Measurements from ENCODE around the gene STMN1. TPM values are rescaled to one million over a fixed set of nuclear protein-coding genes. Genes with fewer than 3 reads are reported as not detected.
A peak's percentile ranks its signal among the peaks of the same experiment; 100 is the strongest.

The STMN1 gene
- total and polyA plus RNA-seq, 3 experiments from 2014 or later, result 88.7 to 325 (median 306) TPM

- peaks cover 2 to 9% (median 6%) of the 10 kb centered on the region in 3 donors for H3K4me1 Mint-ChIP-seq
- H3K27me3 ChIP-seq (ENCODE audit: insufficient read depth, low read length, poor library complexity, severe bottlenecking), result no peaks in the 10 kb centered on the region
- H3K27ac Mint-ChIP-seq, result no peak overlapping the region
- H3K27ac ChIP-seq (ENCODE audit: low read depth, low read length), result no peak overlapping the region
- no peaks in the 10 kb centered on the region for H3K9me3 Mint-ChIP-seq
- CTCF ChIA-PET, result interaction anchor here (1.6 kb wide), 1 partner anchor 25 kb away, joined by 6 read pairs; no protein-coding TSS in a partner anchor
- no peak for DNase-seq
- peaks cover 11% of the 10 kb centered on the region for H3K4me1 ChIP-seq (ENCODE audit: insufficient read depth, low read length)
- H3K9me3 ChIP-seq (ENCODE audit: low read length), result no peaks in the 10 kb centered on the region
- H3K36me3 ChIP-seq (ENCODE audit: insufficient read depth, low read length), result no peaks in the 10 kb centered on the region
- H3K27me3 Mint-ChIP-seq, result no peaks in the 10 kb centered on the region
- no peak overlapping the region for H3K4me3 Mint-ChIP-seq
- H3K4me3 ChIP-seq (ENCODE audit: low read length), result no peak overlapping the region
- POLR2A ChIA-PET, result no interaction called here
- no peaks in the 10 kb centered on the region for H3K36me3 Mint-ChIP-seq
Measured at GRCh38 chr1:25871086-25871703, 35.0 kb downstream of the STMN1 start.

GRCh38 chr1:25870614-25871013 lies 35.6 kb downstream of the STMN1 start:
- Histone ChIP-seq H3K4me3 (ENCODE audit: low read length) (no peak overlapping the region), H3K27me3 (ENCODE audit: insufficient read depth, low read length, poor library complexity, severe bottlenecking) (no peaks in the 10 kb centered on the region), H3K36me3 (ENCODE audit: insufficient read depth, low read length) (no peaks in the 10 kb centered on the region), H3K4me1 (ENCODE audit: insufficient read depth, low read length) (peaks cover 11% of the 10 kb centered on the region), H3K9me3 (ENCODE audit: low read length) (no peaks in the 10 kb centered on the region), H3K27ac (ENCODE audit: low read depth, low read length) (no peak overlapping the region)
- H3K9me3 Mint-ChIP-seq, result no peaks in the 10 kb centered on the region
- no peaks in the 10 kb centered on the region for H3K27me3 Mint-ChIP-seq
- H3K27ac Mint-ChIP-seq, result peak overlapping the region in 1 of 8 donors; percentile 35
- no peaks in the 10 kb centered on the region for H3K36me3 Mint-ChIP-seq
- no peak for DNase-seq
- POLR2A ChIA-PET, result no interaction called here
- no peak overlapping the region for H3K4me3 Mint-ChIP-seq
- CTCF ChIA-PET, result interaction anchor here (1.6 kb wide), 1 partner anchor 25 kb away, joined by 6 read pairs; no protein-coding TSS in a partner anchor
- H3K4me1 Mint-ChIP-seq, result peaks cover 0 to 5% (median 3%) of the 10 kb centered on the region in 3 donors

GRCh38 chr1:25869909-25870606 lies 36.2 kb downstream of the STMN1 start:
- Mint-ChIP-seq H3K27me3 (no peaks in the 10 kb centered on the region), H3K27ac (peak overlapping the region in 2 of 8 donors; percentile 32 to 50), H3K36me3 (no peaks in the 10 kb centered on the region), H3K9me3 (no peaks in the 10 kb centered on the region), H3K4me3 (no peak overlapping the region), H3K4me1 (peaks cover 0 to 4% (median 3%) of the 10 kb centered on the region in 3 donors)
- H3K27me3 ChIP-seq (ENCODE audit: insufficient read depth, low read length, poor library complexity, severe bottlenecking), result no peaks in the 10 kb centered on the region
- H3K36me3 ChIP-seq (ENCODE audit: insufficient read depth, low read length), result no peaks in the 10 kb centered on the region
- H3K4me1 ChIP-seq (ENCODE audit: insufficient read depth, low read length), result peaks cover 10% of the 10 kb centered on the region
- ChIA-PET POLR2A (interaction anchor here (0.6 kb wide), 1 partner anchor 98 kb away, joined by 3 read pairs; no protein-coding TSS in a partner anchor), CTCF (interaction anchor here (1.6 kb wide), 1 partner anchor 26 kb away, joined by 6 read pairs; no protein-coding TSS in a partner anchor)
- no peaks in the 10 kb centered on the region for H3K9me3 ChIP-seq (ENCODE audit: low read length)
- H3K27ac ChIP-seq (ENCODE audit: low read depth, low read length), result no peak overlapping the region
- DNase-seq, result no peak
- H3K4me3 ChIP-seq (ENCODE audit: low read length), result no peak overlapping the region

- Histone ChIP-seq H3K36me3 (ENCODE audit: insufficient read depth, low read length) (no peaks in the 10 kb centered on the region), H3K4me3 (ENCODE audit: low read length) (no peak overlapping the region), H3K9me3 (ENCODE audit: low read length) (no peaks in the 10 kb centered on the region), H3K4me1 (ENCODE audit: insufficient read depth, low read length) (no peaks in the 10 kb centered on the region), H3K27me3 (ENCODE audit: insufficient read depth, low read length, poor library complexity, severe bottlenecking) (no peaks in the 10 kb centered on the region), H3K27ac (ENCODE audit: low read depth, low read length) (no peak overlapping the region)
- no peaks in the 10 kb centered on the region for H3K27me3 Mint-ChIP-seq
- ChIA-PET POLR2A (no interaction called here), CTCF (no interaction called here)
- H3K4me3 Mint-ChIP-seq, result no peak overlapping the region
- no peaks in the 10 kb centered on the region for H3K4me1 Mint-ChIP-seq
- peak overlapping the region in 1 of 8 donors; percentile 43 for H3K27ac Mint-ChIP-seq
- H3K36me3 Mint-ChIP-seq, result no peaks in the 10 kb centered on the region
- no peak for DNase-seq
- no peaks in the 10 kb centered on the region for H3K9me3 Mint-ChIP-seq
Measured at GRCh38 chr1:25867210-25867991, 38.8 kb downstream of the STMN1 start.

- ChIA-PET POLR2A (no interaction called here), CTCF (no interaction called here)
Measured at GRCh38 chr1:25866288-25866687, 39.9 kb downstream of the STMN1 start.

GRCh38 chr1:25864434-25864833 lies 41.8 kb downstream of the STMN1 start:
- H3K36me3 ChIP-seq (ENCODE audit: insufficient read depth, low read length), result no peaks in the 10 kb centered on the region
- Mint-ChIP-seq H3K27ac (no peak overlapping the region), H3K4me1 (peaks cover 11 to 15% (median 15%) of the 10 kb centered on the region in 3 donors), H3K27me3 (no peaks in the 10 kb centered on the region), H3K4me3 (no peak overlapping the region), H3K9me3 (no peaks in the 10 kb centered on the region), H3K36me3 (peaks cover 0 to 4% (median 0%) of the 10 kb centered on the region in 3 donors)
- no peak overlapping the region for H3K27ac ChIP-seq (ENCODE audit: low read depth, low read length)
- POLR2A ChIA-PET, result interaction anchor here (0.9 kb wide), 1 partner anchor 11 kb away, joined by 3 read pairs; no protein-coding TSS in a partner anchor
- no peak overlapping the region for H3K4me3 ChIP-seq (ENCODE audit: low read length)
- no peak for DNase-seq
- H3K4me1 ChIP-seq (ENCODE audit: insufficient read depth, low read length), result no peaks in the 10 kb centered on the region
- no peaks in the 10 kb centered on the region for H3K9me3 ChIP-seq (ENCODE audit: low read length)
- CTCF ChIA-PET, result no interaction called here
- no peaks in the 10 kb centered on the region for H3K27me3 ChIP-seq (ENCODE audit: insufficient read depth, low read length, poor library complexity, severe bottlenecking)

More at GRCh38 chr1:25866288-25866687, 39.9 kb downstream of the STMN1 start:
- Mint-ChIP-seq H3K27me3 (no peaks in the 10 kb centered on the region), H3K27ac (no peak overlapping the region), H3K4me1 (peaks cover 2 to 4% (median 3%) of the 10 kb centered on the region in 3 donors), H3K4me3 (no peak overlapping the region), H3K9me3 (no peaks in the 10 kb centered on the region), H3K36me3 (no peaks in the 10 kb centered on the region)
- DNase-seq, result no peak
- no peak overlapping the region for H3K4me3 ChIP-seq (ENCODE audit: low read length)
- H3K36me3 ChIP-seq (ENCODE audit: insufficient read depth, low read length), result no peaks in the 10 kb centered on the region
- H3K9me3 ChIP-seq (ENCODE audit: low read length), result no peaks in the 10 kb centered on the region
- no peaks in the 10 kb centered on the region for H3K4me1 ChIP-seq (ENCODE audit: insufficient read depth, low read length)
- H3K27me3 ChIP-seq (ENCODE audit: insufficient read depth, low read length, poor library complexity, severe bottlenecking), result no peaks in the 10 kb centered on the region
- no peak overlapping the region for H3K27ac ChIP-seq (ENCODE audit: low read depth, low read length)

GRCh38 chr1:25863486-25864262 lies 42.5 kb downstream of the STMN1 start:
- peaks cover 5% of the 10 kb centered on the region for H3K4me1 ChIP-seq (ENCODE audit: insufficient read depth, low read length)
- H3K9me3 ChIP-seq (ENCODE audit: low read length), result no peaks in the 10 kb centered on the region
- no peaks in the 10 kb centered on the region for H3K27me3 ChIP-seq (ENCODE audit: insufficient read depth, low read length, poor library complexity, severe bottlenecking)
- CTCF ChIA-PET, result interaction anchor here (1.1 kb wide), 1 partner anchor 12 kb away, joined by 3 read pairs; the partner anchor contains the start of gene PAQR7
- Mint-ChIP-seq H3K4me1 (peaks cover 16 to 22% (median 22%) of the 10 kb centered on the region in 3 donors), H3K27ac (no peak overlapping the region), H3K36me3 (peaks cover 0 to 5% (median 0%) of the 10 kb centered on the region in 3 donors), H3K27me3 (no peaks in the 10 kb centered on the region), H3K4me3 (no peak overlapping the region), H3K9me3 (no peaks in the 10 kb centered on the region)
- no peaks in the 10 kb centered on the region for H3K36me3 ChIP-seq (ENCODE audit: insufficient read depth, low read length)
- DNase-seq, result no peak
- POLR2A ChIA-PET, result interaction anchor here (0.9 kb wide), 1 partner anchor 12 kb away, joined by 3 read pairs; no protein-coding TSS in a partner anchor
- H3K4me3 ChIP-seq (ENCODE audit: low read length), result no peak overlapping the region
- no peak overlapping the region for H3K27ac ChIP-seq (ENCODE audit: low read depth, low read length)
